Testis (tissue), 5 donors: ENCODE measurements around the gene CDKN1A. TPM values are rescaled to one million over a fixed set of nuclear protein-coding genes. Genes with fewer than 3 reads are reported as not detected.

ENCODE experiments used
- DNase-seq: peaks from one replicate; pipeline ENCODE4 v3.0.0-alpha.2; 2019
- H3K27ac ChIP-seq, 2 donors: fragments of 200-600 bp; sonication (generic); one replicate each; pipeline ENCODE4 v1.5.1; 2019
- H3K27me3 ChIP-seq: fragments of 200-600 bp; sonication (generic); one replicate; pipeline ENCODE4 v1.5.1; 2019
- H3K36me3 ChIP-seq: fragments of 200-600 bp; sonication (generic); one replicate; pipeline ENCODE4 v1.5.1; 2017; ENCODE audit warnings: low read depth; ENCODE audit errors: missing control alignments
- H3K4me1 ChIP-seq: fragments of 200-600 bp; sonication (generic); one replicate; pipeline ENCODE4 v1.5.1; 2019
- H3K4me3 ChIP-seq, 2 donors: fragments of 200-600 bp; sonication (generic); one replicate each; pipeline ENCODE4 v1.5.1; 2017 to 2019
- H3K9me3 ChIP-seq: fragments of 200-600 bp; sonication (generic); one replicate; pipeline ENCODE4 v1.5.1; 2017
- POLR2A ChIP-seq: fragments of 450-650 bp; IDR thresholded peaks from one replicate; pipeline ENCODE4 v1.6.1; 2017; ENCODE audit warnings: antibody characterized with exemption, mild to moderate bottlenecking, moderate library complexity
- WGBS, 2 donors: methylation state at CpG; one replicate each; pipeline ENCODE4 v1.1.5; 2018; 5-methylcytosine and 5-hydroxymethylcytosine counted together
- intact Hi-C: fragments of 100-400 bp; cut with DNase I; formaldehyde crosslinking; loops from one replicate; pipeline ENCODE4 v1.15.1; 2023; ENCODE audit warnings: low total_unique reads
- long read RNA-seq, 2 donors: transcript quantifications; one replicate each; lab custom pipeline, GENCODE V29; 2026
- polyA plus RNA-seq: library from polyadenylated mRNA; stranded (reverse); fragments of 350-450 nt; fragmentation: Illumina TruSeq; extraction: RNeasy Lipid Tissue Mini Kit (QIAGEN cat#74804); gene quantifications from one replicate; pipeline ENCODE4 v1.2.3, GENCODE V29; 2014; ENCODE audit warnings: low read depth, low replicate concordance; ENCODE audit not compliant: insufficient read depth
- total RNA-seq, 2 donors: library from RNA; depleted of rRNA; stranded (reverse); fragments of >200 nt; gene quantifications; one replicate each; pipeline ENCODE4 v1.2.3, GENCODE V29; 2016
- TF ChIP-seq, protein P1 (sequence below), 3 experiments: fragments of 450-650 bp in 2 of 3; fragments of 200-600 bp in 1 of 3; sonication (generic) in 1 of 3; IDR thresholded peaks; one replicate each; pipeline ENCODE4 v1.5.1; 2016 to 2019; ENCODE audit warnings: antibody characterized with exemption in 3 of 3, mild to moderate bottlenecking in 2 of 3, moderate library complexity in 1 of 3

CDKN1A gene
- total RNA-seq: 100 to 1,000 TPM; 154 TPM
- 64.2 TPM for polyA plus RNA-seq
- long read RNA-seq, donor 1, transcript CDKN1A-201 (3 exons, 2,180 nt): major isoform, 35 of 97 reads
- long read RNA-seq, donor 1, partial matches to known transcripts: 60 of 97 reads
- long read RNA-seq, donor 1, other reads (novel, unspliced or antisense): 0 of 97 reads
- long read RNA-seq, donor 2, transcript CDKN1A-201 (3 exons, 2,180 nt): major isoform, 21 of 22 reads
- long read RNA-seq, donor 2, partial matches to known transcripts: 0 of 22 reads
- long read RNA-seq, donor 2, other reads (novel, unspliced or antisense): 0 of 22 reads

DNA sequence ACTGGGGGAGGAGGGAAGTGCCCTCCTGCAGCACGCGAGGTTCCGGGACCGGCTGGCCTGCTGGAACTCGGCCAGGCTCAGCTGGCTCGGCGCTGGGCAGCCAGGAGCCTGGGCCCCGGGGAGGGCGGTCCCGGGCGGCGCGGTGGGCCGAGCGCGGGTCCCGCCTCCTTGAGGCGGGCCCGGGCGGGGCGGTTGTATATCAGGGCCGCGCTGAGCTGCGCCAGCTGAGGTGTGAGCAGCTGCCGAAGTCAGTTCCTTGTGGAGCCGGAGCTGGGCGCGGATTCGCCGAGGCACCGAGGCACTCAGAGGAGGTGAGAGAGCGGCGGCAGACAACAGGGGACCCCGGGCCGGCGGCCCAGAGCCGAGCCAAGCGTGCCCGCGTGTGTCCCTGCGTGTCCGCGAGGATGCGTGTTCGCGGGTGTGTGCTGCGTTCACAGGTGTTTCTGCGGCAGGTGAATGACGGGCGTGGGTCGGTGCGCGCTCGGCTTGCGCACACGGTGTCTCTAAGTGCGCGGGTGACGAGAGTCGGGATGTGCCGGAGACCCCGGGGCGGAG lies at the start of gene CDKN1A:
TSS of gene CDKN1A (plus strand) at position 227 of the 555 bp plus-strand sequence. CDS start 5,388 bp downstream, outside the sequence.
- peak; percentile 95 for DNase-seq
- Histone ChIP-seq H3K27ac (peak within 1 kb of the TSS; percentile 98 to 99), H3K4me1 (peaks cover 42% of the 10 kb centered on the region), H3K36me3 (no peaks in the 10 kb centered on the region), H3K27me3 (no peaks in the 10 kb centered on the region), H3K9me3 (no peaks in the 10 kb centered on the region), H3K4me3 (peak within 1 kb of the TSS; percentile 88 to 94)
- intact Hi-C loops: loop anchor here (2.0 kb wide), 1 partner anchor 54 kb away; no protein-coding TSS in a partner anchor
- WGBS, 2 donors: 0 to 1% methylated on average over 19 to 59 of the region's 63 CpGs
- peak; percentile 94 for TF ChIP-seq POLR2A
- TF ChIP-seq, protein P1, sequence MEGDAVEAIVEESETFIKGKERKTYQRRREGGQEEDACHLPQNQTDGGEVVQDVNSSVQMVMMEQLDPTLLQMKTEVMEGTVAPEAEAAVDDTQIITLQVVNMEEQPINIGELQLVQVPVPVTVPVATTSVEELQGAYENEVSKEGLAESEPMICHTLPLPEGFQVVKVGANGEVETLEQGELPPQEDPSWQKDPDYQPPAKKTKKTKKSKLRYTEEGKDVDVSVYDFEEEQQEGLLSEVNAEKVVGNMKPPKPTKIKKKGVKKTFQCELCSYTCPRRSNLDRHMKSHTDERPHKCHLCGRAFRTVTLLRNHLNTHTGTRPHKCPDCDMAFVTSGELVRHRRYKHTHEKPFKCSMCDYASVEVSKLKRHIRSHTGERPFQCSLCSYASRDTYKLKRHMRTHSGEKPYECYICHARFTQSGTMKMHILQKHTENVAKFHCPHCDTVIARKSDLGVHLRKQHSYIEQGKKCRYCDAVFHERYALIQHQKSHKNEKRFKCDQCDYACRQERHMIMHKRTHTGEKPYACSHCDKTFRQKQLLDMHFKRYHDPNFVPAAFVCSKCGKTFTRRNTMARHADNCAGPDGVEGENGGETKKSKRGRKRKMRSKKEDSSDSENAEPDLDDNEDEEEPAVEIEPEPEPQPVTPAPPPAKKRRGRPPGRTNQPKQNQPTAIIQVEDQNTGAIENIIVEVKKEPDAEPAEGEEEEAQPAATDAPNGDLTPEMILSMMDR (IDR thresholded peaks at IDR 0.05): peak; percentile 9 to 42 (median 28)

DNA sequence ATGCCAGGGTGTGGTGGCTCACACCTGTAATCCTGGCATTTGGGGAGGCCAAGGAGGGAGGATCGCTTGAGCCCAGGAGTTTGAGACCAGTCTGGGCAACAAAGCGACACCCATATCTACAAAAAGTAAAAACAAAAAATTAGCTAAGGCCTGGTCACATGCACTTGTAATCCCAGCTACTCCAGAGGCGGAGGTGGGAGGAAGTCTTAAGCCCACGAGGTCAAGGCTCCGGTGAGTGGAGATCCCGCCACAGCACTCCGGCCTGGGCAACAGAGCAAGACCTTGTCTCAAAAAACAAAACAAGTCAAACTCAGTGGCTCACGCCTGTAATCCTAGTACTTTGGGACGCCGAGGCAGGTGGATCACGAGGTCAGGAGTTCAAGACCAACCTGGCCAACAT lies 48.7 kb upstream of the CDKN1A start:
- 85 to 95% methylated on average over 11 of the region's 11 CpGs for WGBS, 2 donors
- Histone ChIP-seq H3K27me3 (no peaks in the 10 kb centered on the region), H3K4me1 (peaks cover 34% of the 10 kb centered on the region), H3K4me3 (no peak overlapping the region), H3K9me3 (no peaks in the 10 kb centered on the region), H3K36me3 (no peaks in the 10 kb centered on the region), H3K27ac (peak overlapping the region; percentile 48 to 70)
- no peak for DNase-seq
- no peak for TF ChIP-seq POLR2A
- TF ChIP-seq, protein P1 (IDR thresholded peaks at IDR 0.05): no peak
- intact Hi-C loops: loop anchor here (10.0 kb wide), 1 partner anchor 125 kb away; no protein-coding TSS in a partner anchor

DNA sequence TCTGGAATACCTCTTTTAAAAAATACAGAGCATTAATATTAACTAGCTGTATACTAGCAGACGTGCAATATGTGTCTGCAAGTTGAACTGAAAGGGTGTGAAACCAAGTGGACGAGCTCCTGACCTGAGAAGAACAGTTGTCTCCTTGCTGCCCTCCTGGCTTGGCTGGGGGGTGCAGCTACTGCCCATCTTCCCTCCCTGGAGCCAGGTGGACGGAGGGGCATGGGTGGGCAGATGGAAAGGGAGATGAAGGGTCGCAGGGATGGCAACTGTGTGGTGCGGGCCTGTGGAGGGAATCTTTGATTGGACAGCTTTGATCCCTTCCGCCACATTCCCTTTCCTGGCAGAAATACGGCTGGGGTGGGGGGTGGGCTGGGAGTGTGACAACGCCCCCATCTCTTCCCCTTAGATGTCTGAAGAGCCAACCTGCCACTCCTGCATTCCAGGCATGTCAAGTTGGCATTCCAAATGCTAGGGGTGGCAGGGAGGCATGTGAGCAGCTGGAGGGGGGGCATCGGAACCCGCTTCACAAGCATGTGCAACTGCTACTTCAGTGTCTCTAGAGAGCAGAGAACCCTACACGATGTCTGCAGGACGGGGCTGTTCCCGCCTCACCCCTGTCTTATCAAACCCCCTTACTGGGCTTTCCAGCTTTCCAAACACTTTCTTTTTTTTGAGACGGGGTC lies 47.0 kb upstream of the CDKN1A start:
- TF ChIP-seq, protein P1 (IDR thresholded peaks at IDR 0.05): no peak
- TF ChIP-seq POLR2A: no peak
- DNase-seq: no peak
- H3K4me3 ChIP-seq: no peak overlapping the region
- H3K27ac ChIP-seq: no peak overlapping the region
- no peaks in the 10 kb centered on the region for H3K9me3 ChIP-seq
- peaks cover 39% of the 10 kb centered on the region for H3K4me1 ChIP-seq
- no peaks in the 10 kb centered on the region for H3K36me3 ChIP-seq
- intact Hi-C loops: no loop called here
- WGBS, 2 donors: 81 to 82% methylated on average over 14 of the region's 14 CpGs
- no peaks in the 10 kb centered on the region for H3K27me3 ChIP-seq

DNA sequence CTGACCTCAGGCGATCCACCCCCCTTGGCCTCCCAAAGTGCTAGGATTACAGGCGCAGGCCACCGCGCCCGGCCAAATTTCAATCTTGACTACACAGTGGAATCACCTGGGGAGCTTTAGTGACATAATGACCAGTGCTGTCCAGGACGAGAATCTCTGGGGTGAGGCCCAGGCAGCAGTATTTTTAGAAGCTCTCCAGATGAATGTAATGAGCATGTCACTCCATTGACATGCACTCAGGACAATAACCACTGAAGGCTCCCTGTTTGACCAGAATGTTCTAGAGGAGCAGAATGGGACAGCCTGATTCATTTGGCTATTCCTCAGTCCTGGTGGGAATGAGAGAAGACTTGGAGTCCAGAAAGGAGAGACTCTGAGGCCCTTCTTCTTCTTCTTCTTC lies 45.1 kb upstream of the CDKN1A start:
- intact Hi-C loops: no loop called here
- no peaks in the 10 kb centered on the region for H3K36me3 ChIP-seq
- H3K27ac ChIP-seq: peak overlapping the region; percentile 76 to 84
- no peak overlapping the region for H3K4me3 ChIP-seq
- H3K4me1 ChIP-seq: peaks cover 35% of the 10 kb centered on the region
- TF ChIP-seq, protein P1 (IDR thresholded peaks at IDR 0.05): no peak
- TF ChIP-seq POLR2A: no peak
- no peaks in the 10 kb centered on the region for H3K27me3 ChIP-seq
- no peaks in the 10 kb centered on the region for H3K9me3 ChIP-seq
- no peak for DNase-seq
- WGBS, 2 donors: 88 to 97% methylated on average over 6 of the region's 6 CpGs
